ENCODE data around the gene SPI1. TPM values are rescaled to one million over a fixed set of nuclear protein-coding genes. Genes with fewer than 3 reads are reported as not detected.

The SPI1 gene
- total RNA-seq, 1 experiment from 2014 or later = not detected

GRCh38 chr11:47392546-47393162, 14.3 kb upstream of the SPI1 start:
- POLR2A ChIA-PET = no interaction called here
- Histone ChIP-seq H3K27me3 (replicated peaks; ENCODE audit: control insufficient read depth, insufficient read depth, low read length) (no peaks in the 10 kb centered on the region), H3K9me3 (no peaks in the 10 kb centered on the region), H3K4me3 (ENCODE audit: low read depth, low read length) (no peak overlapping the region), H3K4me1 (no peaks in the 10 kb centered on the region), H3K36me3 (ENCODE audit: control insufficient read depth, insufficient read depth, low read length) (no peaks in the 10 kb centered on the region)
- Mint-ChIP-seq H3K4me3 (ENCODE audit: unreplicated experiment) (no peak overlapping the region), H3K27me3 (ENCODE audit: insufficient read depth, unreplicated experiment) (no peaks in the 10 kb centered on the region), H3K9me3 (ENCODE audit: unreplicated experiment) (no peaks in the 10 kb centered on the region), H3K36me3 (ENCODE audit: insufficient read depth, unreplicated experiment) (no peaks in the 10 kb centered on the region), H3K27ac (ENCODE audit: unreplicated experiment) (no peak overlapping the region), H3K4me1 (ENCODE audit: low read depth, unreplicated experiment) (no peaks in the 10 kb centered on the region)
- CTCF ChIA-PET = interaction anchor here (0.6 kb wide), 1 partner anchor 15 kb away, joined by 3 read pairs; no protein-coding TSS in a partner anchor
- no peak for TF ChIP-seq CTCF (IDR thresholded peaks at IDR 0.05; ENCODE audit: insufficient read depth in 1 of 2, low read depth in 1 of 2, low read length in 1 of 2, severe bottlenecking in 1 of 2, unreplicated experiment in 1 of 2)
- no TSS peak for BruUV-seq (replicated peaks)
- no peak for DNase-seq
- intact Hi-C loops (cut with micrococcal nuclease; ENCODE audit: unreplicated experiment) = no loop called here

- H3K4me3 ChIP-seq (ENCODE audit: low read depth, low read length) = no peak overlapping the region
- no peaks in the 10 kb centered on the region for H3K27me3 ChIP-seq (replicated peaks; ENCODE audit: control insufficient read depth, insufficient read depth, low read length)
- ChIA-PET CTCF (interaction anchor here (0.6 kb wide), 1 partner anchor 16 kb away, joined by 3 read pairs; no protein-coding TSS in a partner anchor), POLR2A (no interaction called here)
- no peaks in the 10 kb centered on the region for H3K36me3 ChIP-seq (ENCODE audit: control insufficient read depth, insufficient read depth, low read length)
- Mint-ChIP-seq H3K36me3 (ENCODE audit: insufficient read depth, unreplicated experiment) (no peaks in the 10 kb centered on the region), H3K4me1 (ENCODE audit: low read depth, unreplicated experiment) (no peaks in the 10 kb centered on the region), H3K27me3 (ENCODE audit: insufficient read depth, unreplicated experiment) (no peaks in the 10 kb centered on the region), H3K27ac (ENCODE audit: unreplicated experiment) (no peak overlapping the region), H3K9me3 (ENCODE audit: unreplicated experiment) (no peaks in the 10 kb centered on the region), H3K4me3 (ENCODE audit: unreplicated experiment) (no peak overlapping the region)
- intact Hi-C loops (cut with micrococcal nuclease; ENCODE audit: unreplicated experiment) = no loop called here
- TF ChIP-seq CTCF (IDR thresholded peaks at IDR 0.05; ENCODE audit: insufficient read depth in 1 of 2, low read depth in 1 of 2, low read length in 1 of 2, severe bottlenecking in 1 of 2, unreplicated experiment in 1 of 2) = no peak
- BruUV-seq (replicated peaks) = no TSS peak
- no peak for DNase-seq
- H3K4me1 ChIP-seq = no peaks in the 10 kb centered on the region
- no peaks in the 10 kb centered on the region for H3K9me3 ChIP-seq
Measured at GRCh38 chr11:47391711-47392432, 13.5 kb upstream of the SPI1 start.

GRCh38 chr11:47391077-47391583, 12.8 kb upstream of the SPI1 start:
- Histone ChIP-seq H3K4me3 (ENCODE audit: low read depth, low read length) (no peak overlapping the region), H3K36me3 (ENCODE audit: control insufficient read depth, insufficient read depth, low read length) (no peaks in the 10 kb centered on the region), H3K9me3 (no peaks in the 10 kb centered on the region), H3K4me1 (no peaks in the 10 kb centered on the region), H3K27me3 (replicated peaks; ENCODE audit: control insufficient read depth, insufficient read depth, low read length) (no peaks in the 10 kb centered on the region)
- no peak for DNase-seq
- CTCF ChIA-PET = no interaction called here
- Mint-ChIP-seq H3K36me3 (ENCODE audit: insufficient read depth, unreplicated experiment) (no peaks in the 10 kb centered on the region), H3K27me3 (ENCODE audit: insufficient read depth, unreplicated experiment) (no peaks in the 10 kb centered on the region), H3K4me1 (ENCODE audit: low read depth, unreplicated experiment) (no peaks in the 10 kb centered on the region), H3K4me3 (ENCODE audit: unreplicated experiment) (no peak overlapping the region), H3K9me3 (ENCODE audit: unreplicated experiment) (no peaks in the 10 kb centered on the region), H3K27ac (ENCODE audit: unreplicated experiment) (no peak overlapping the region)
- TF ChIP-seq CTCF (IDR thresholded peaks at IDR 0.05; ENCODE audit: insufficient read depth in 1 of 2, low read depth in 1 of 2, low read length in 1 of 2, severe bottlenecking in 1 of 2, unreplicated experiment in 1 of 2) = no peak
- no TSS peak for BruUV-seq (replicated peaks)
- POLR2A ChIA-PET = no interaction called here
- intact Hi-C loops (cut with micrococcal nuclease; ENCODE audit: unreplicated experiment) = no loop called here

Data from Caco-2 (cell line).